GM18519 (cell line): Measurements from ENCODE around the gene STPG2.
"Not testable (repeated sequence)": the region's sequence is repeated elsewhere in the genome, so short reads cannot be mapped to it uniquely, and the experiment has no call there.

ENCODE experiments used
- ATAC-seq: cut with Tn5 transposase; IDR thresholded peaks from one replicate; pipeline ENCODE4 v1.9.1; 2021; ENCODE audit warnings: mild to moderate bottlenecking, moderate library complexity; ENCODE audit not compliant: unreplicated experiment, low FRiP score

Gene STPG2

GRCh38 chr4:97953171-97953941, 189.9 kb downstream of the STPG2 start:
- no peak for ATAC-seq

GRCh38 chr4:97952763-97953162, 190.5 kb downstream of the STPG2 start:
- no peak for ATAC-seq

- no peak for ATAC-seq
Observed at GRCh38 chr4:97950836-97951235, 192.4 kb downstream of the STPG2 start.

GRCh38 chr4:97942951-97943350, 200.3 kb downstream of the STPG2 start:
- ATAC-seq, result no peak

- no peak for ATAC-seq
Observed at GRCh38 chr4:97942137-97942536, 201.1 kb downstream of the STPG2 start.

- no peak for ATAC-seq
Observed at GRCh38 chr4:97938141-97938540, 205.1 kb downstream of the STPG2 start.

GRCh38 chr4:97924341-97924958, 218.8 kb downstream of the STPG2 start:
- ATAC-seq, result no peak

GRCh38 chr4:97923096-97923495, 220.2 kb downstream of the STPG2 start:
- no peak for ATAC-seq

GRCh38 chr4:97917115-97917514, 226.2 kb downstream of the STPG2 start:
- ATAC-seq, result no peak

- no peak for ATAC-seq
Observed at GRCh38 chr4:97912156-97912555, 231.1 kb downstream of the STPG2 start.

- ATAC-seq, result no peak
Observed at GRCh38 chr4:97911236-97911906, 231.9 kb downstream of the STPG2 start.

GRCh38 chr4:97910005-97910404, 233.3 kb downstream of the STPG2 start:
- no peak for ATAC-seq

GRCh38 chr4:97903436-97904189, 239.7 kb downstream of the STPG2 start:
- ATAC-seq, result not testable (repeated sequence)

- ATAC-seq, result no peak
Observed at GRCh38 chr4:97900229-97900628, 243.0 kb downstream of the STPG2 start.

GRCh38 chr4:97892592-97893266, 250.5 kb downstream of the STPG2 start:
- no peak for ATAC-seq

- no peak for ATAC-seq
Observed at GRCh38 chr4:97879942-97880341, 263.3 kb downstream of the STPG2 start.

GRCh38 chr4:97868097-97868496, 275.2 kb downstream of the STPG2 start:
- no peak for ATAC-seq

- ATAC-seq, result no peak
Observed at GRCh38 chr4:97867557-97868091, 275.7 kb downstream of the STPG2 start.

GRCh38 chr4:97866821-97867556, 276.3 kb downstream of the STPG2 start:
- ATAC-seq, result no peak
